ENCODE data around the gene LTK. TPM values are rescaled to one million over a fixed set of nuclear protein-coding genes. Genes with fewer than 3 reads are reported as not detected.

The LTK gene
- total RNA-seq, 1 experiment from 2014 or later, result 5.4 TPM

- no peaks in the 10 kb centered on the region for H3K27me3 ChIP-seq (replicated peaks; ENCODE audit: insufficient read depth, low read depth, low read length, poor library complexity)
- H3K27ac ChIP-seq (ENCODE audit: low read depth, low read length, poor library complexity, severe bottlenecking), result no peak overlapping the region
- ChIA-PET CTCF (no interaction called here), POLR2A (ENCODE audit: low non-redundant PET) (no interaction called here)
- DNase-seq (ENCODE audit: low spot score), result no peak
- no peaks in the 10 kb centered on the region for H3K9me3 ChIP-seq (ENCODE audit: low read depth, low read length, poor library complexity, severe bottlenecking)
- TF ChIP-seq EZH2 (IDR thresholded peaks at IDR 0.05; ENCODE audit: borderline replicate concordance, low read depth, low read length, poor library complexity, severe bottlenecking), result no peak
- no peak for TF ChIP-seq CTCF (conservative IDR thresholded peaks at IDR 0.05; ENCODE audit: low read depth, low read length)
- intact Hi-C loops (cut with micrococcal nuclease; ENCODE audit: unreplicated experiment), result no loop called here
- no TSS peak for BruUV-seq (replicated peaks)
- H3K4me3 ChIP-seq (ENCODE audit: low read depth, low read length, poor library complexity, severe bottlenecking), result no peak overlapping the region
- no peaks in the 10 kb centered on the region for H3K4me1 ChIP-seq (ENCODE audit: insufficient read depth, low read length, poor library complexity, severe bottlenecking)
- peaks cover 54% of the 10 kb centered on the region for H3K36me3 ChIP-seq (ENCODE audit: insufficient read depth, low read length, poor library complexity, severe bottlenecking)
These were observed 33.1 kb downstream of the LTK start for GRCh38 chr15:41480396-41481140.

- ChIA-PET CTCF (no interaction called here), POLR2A (ENCODE audit: low non-redundant PET) (no interaction called here)
- BruUV-seq (replicated peaks), result no TSS peak
- intact Hi-C loops (cut with micrococcal nuclease; ENCODE audit: unreplicated experiment), result no loop called here
- no peak overlapping the region for H3K27ac ChIP-seq (ENCODE audit: low read depth, low read length, poor library complexity, severe bottlenecking)
- peaks cover 74% of the 10 kb centered on the region for H3K36me3 ChIP-seq (ENCODE audit: insufficient read depth, low read length, poor library complexity, severe bottlenecking)
- DNase-seq (ENCODE audit: low spot score), result no peak
- no peaks in the 10 kb centered on the region for H3K9me3 ChIP-seq (ENCODE audit: low read depth, low read length, poor library complexity, severe bottlenecking)
- no peak overlapping the region for H3K4me3 ChIP-seq (ENCODE audit: low read depth, low read length, poor library complexity, severe bottlenecking)
- no peaks in the 10 kb centered on the region for H3K4me1 ChIP-seq (ENCODE audit: insufficient read depth, low read length, poor library complexity, severe bottlenecking)
- TF ChIP-seq CTCF (conservative IDR thresholded peaks at IDR 0.05; ENCODE audit: low read depth, low read length) (no peak), EZH2 (IDR thresholded peaks at IDR 0.05; ENCODE audit: borderline replicate concordance, low read depth, low read length, poor library complexity, severe bottlenecking) (no peak)
- no peaks in the 10 kb centered on the region for H3K27me3 ChIP-seq (replicated peaks; ENCODE audit: insufficient read depth, low read depth, low read length, poor library complexity)
These were observed 37.1 kb downstream of the LTK start for GRCh38 chr15:41476416-41477048.

- DNase-seq (ENCODE audit: low spot score), result no peak
- BruUV-seq (replicated peaks), result no TSS peak
- Histone ChIP-seq H3K9me3 (ENCODE audit: low read depth, low read length, poor library complexity, severe bottlenecking) (no peaks in the 10 kb centered on the region), H3K36me3 (ENCODE audit: insufficient read depth, low read length, poor library complexity, severe bottlenecking) (peaks cover 72% of the 10 kb centered on the region), H3K4me3 (ENCODE audit: low read depth, low read length, poor library complexity, severe bottlenecking) (no peak overlapping the region), H3K27ac (ENCODE audit: low read depth, low read length, poor library complexity, severe bottlenecking) (no peak overlapping the region), H3K27me3 (replicated peaks; ENCODE audit: insufficient read depth, low read depth, low read length, poor library complexity) (no peaks in the 10 kb centered on the region), H3K4me1 (ENCODE audit: insufficient read depth, low read length, poor library complexity, severe bottlenecking) (no peaks in the 10 kb centered on the region)
- TF ChIP-seq CTCF (conservative IDR thresholded peaks at IDR 0.05; ENCODE audit: low read depth, low read length) (no peak), EZH2 (IDR thresholded peaks at IDR 0.05; ENCODE audit: borderline replicate concordance, low read depth, low read length, poor library complexity, severe bottlenecking) (no peak)
- ChIA-PET CTCF (no interaction called here), POLR2A (ENCODE audit: low non-redundant PET) (no interaction called here)
- intact Hi-C loops (cut with micrococcal nuclease; ENCODE audit: unreplicated experiment), result no loop called here
These were observed 38.7 kb downstream of the LTK start for GRCh38 chr15:41474941-41475340.
